ENCODE measurements around the gene BCAP29. TPM values are rescaled to one million over a fixed set of nuclear protein-coding genes. Genes with fewer than 3 reads are reported as not detected.

Gene BCAP29
- total and polyA plus RNA-seq, 2 of the 4 experiments (the other 2 are of a cell fraction), result 33.0 to 35.1 TPM

GRCh38 chr7:107666790-107667189 lies 86.7 kb downstream of the BCAP29 start:
- peaks cover 19% of the 10 kb centered on the region for H3K27me3 ChIP-seq (ENCODE audit: control insufficient read depth, insufficient read depth, low read length)
- H4K91ac ChIP-seq (ENCODE audit: insufficient read depth, low read depth, low read length), result no peak overlapping the region
- DNase-seq (no peak), ATAC-seq (ENCODE audit: low read depth) (no peak)
- no peak overlapping the region for H3K4me3 ChIP-seq (ENCODE audit: insufficient read depth, low read depth, low read length)
- H2BK20ac ChIP-seq (ENCODE audit: low read depth, low read length), result no peak overlapping the region
- no peak overlapping the region for H3K27ac ChIP-seq (ENCODE audit: insufficient read depth, low read length)
- no peak overlapping the region for H2AFZ ChIP-seq (replicated peaks; ENCODE audit: low read length, poor library complexity)
- no peak overlapping the region for H4K8ac ChIP-seq (ENCODE audit: low read depth in 2 of 2, low read length in 2 of 2)
- in situ Hi-C loops (cut with MboI; ENCODE audit: low sequenced_read_pairs), result no loop called here
- H2AK9ac ChIP-seq (replicated peaks; ENCODE audit: low read depth, low read length, poor library complexity), result no peak overlapping the region
- H3K23ac ChIP-seq (ENCODE audit: low read depth, low read length), result no peak overlapping the region
- H3K4me1 ChIP-seq (ENCODE audit: control insufficient read depth, insufficient read depth, low read length), result no peaks in the 10 kb centered on the region
- H3K9me3 ChIP-seq (ENCODE audit: control insufficient read depth, insufficient read depth, low read length), result no peaks in the 10 kb centered on the region
- no peak overlapping the region for H2BK5ac ChIP-seq (ENCODE audit: low read depth, low read length, poor library complexity, severe bottlenecking)
- intact Hi-C loops (cut with micrococcal nuclease), result no loop called here
- no peaks in the 10 kb centered on the region for H3K79me1 ChIP-seq (ENCODE audit: low read depth in 1 of 2, low read length in 2 of 2)
- no CpG with 5 or more reads among the region's 1 CpG for WGBS, 2 experiments (ENCODE audit: extremely low coverage in 2 of 2, insufficient read length in 1 of 2)
- dilution Hi-C loops (cut with HindIII; ENCODE audit: low sequenced_read_pairs, unreplicated experiment), result no loop called here
- H2BK15ac ChIP-seq (ENCODE audit: low read depth, low read length), result no peak overlapping the region
- no peak overlapping the region for H3K9ac ChIP-seq (ENCODE audit: low read depth, low read length)
- no peak overlapping the region for H3K14ac ChIP-seq (replicated peaks; ENCODE audit: low read depth, low read length)
- ChIA-PET CTCF (no interaction called here), POLR2A (ENCODE audit: unreplicated experiment) (no interaction called here)
- no peaks in the 10 kb centered on the region for H3K36me3 ChIP-seq (ENCODE audit: control insufficient read depth, insufficient read depth, low read length)
- H3K4me2 ChIP-seq (ENCODE audit: low read depth, low read length), result no peak overlapping the region
- H4K20me1 ChIP-seq (ENCODE audit: insufficient read depth, low read length), result no peaks in the 10 kb centered on the region
- no peaks in the 10 kb centered on the region for H3K9me1 ChIP-seq (ENCODE audit: insufficient read depth, low read length)
- no TSS peak for BruUV-seq (replicated peaks)
- H2AK5ac ChIP-seq (ENCODE audit: low read depth, low read length), result no peak overlapping the region
- no peak overlapping the region for H4K5ac ChIP-seq (ENCODE audit: low read depth, low read length)
- no peak overlapping the region for H2BK120ac ChIP-seq (ENCODE audit: low read depth, low read length)
- H3K4ac ChIP-seq (ENCODE audit: low read depth, low read length), result no peak overlapping the region
- no peak overlapping the region for H3K56ac ChIP-seq (ENCODE audit: extremely low read depth, insufficient read depth, low read length)
- H3K18ac ChIP-seq (ENCODE audit: low read depth, low read length), result no peak overlapping the region
- no peak for TF ChIP-seq FOS (IDR thresholded peaks at IDR 0.05; ENCODE audit: low read depth, low read length)
- no peak for TF ChIP-seq CTCF (conservative IDR thresholded peaks at IDR 0.05; ENCODE audit: low read depth, low read length)
- no peak for TF ChIP-seq CEBPB (IDR thresholded peaks at IDR 0.05; ENCODE audit: low read depth, low read length)
- TF ChIP-seq MAFK (IDR thresholded peaks at IDR 0.05; ENCODE audit: low read depth, low read length), result no peak
- no peak for TF ChIP-seq RAD21 (IDR thresholded peaks at IDR 0.05; ENCODE audit: low read length)
- no peak for TF ChIP-seq ELK1 (IDR thresholded peaks at IDR 0.05; ENCODE audit: borderline replicate concordance, low read depth, low read length)
